Measurements from ENCODE around the gene MUSTN1.

DNA sequence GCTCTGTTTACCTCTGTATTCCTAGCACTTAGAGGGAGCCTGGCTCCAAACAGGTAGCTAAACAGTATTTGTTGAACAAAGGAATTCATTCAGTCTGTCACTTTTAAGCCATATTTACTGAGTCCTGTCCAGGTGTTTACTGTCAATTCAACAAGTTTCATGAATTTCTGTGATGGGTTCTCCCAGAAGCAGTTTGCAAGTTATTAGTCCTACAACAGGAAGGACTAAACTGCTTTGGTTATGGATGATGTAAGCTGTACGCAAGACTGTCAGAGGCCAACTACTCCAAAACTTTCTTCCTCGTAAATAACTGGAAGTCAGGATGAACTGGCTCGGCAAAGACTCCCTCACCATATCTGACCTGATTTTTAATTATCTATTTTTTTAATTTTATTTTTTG is 37.4 kb upstream of the MUSTN1 start:
- TF ChIP-seq, protein P1, sequence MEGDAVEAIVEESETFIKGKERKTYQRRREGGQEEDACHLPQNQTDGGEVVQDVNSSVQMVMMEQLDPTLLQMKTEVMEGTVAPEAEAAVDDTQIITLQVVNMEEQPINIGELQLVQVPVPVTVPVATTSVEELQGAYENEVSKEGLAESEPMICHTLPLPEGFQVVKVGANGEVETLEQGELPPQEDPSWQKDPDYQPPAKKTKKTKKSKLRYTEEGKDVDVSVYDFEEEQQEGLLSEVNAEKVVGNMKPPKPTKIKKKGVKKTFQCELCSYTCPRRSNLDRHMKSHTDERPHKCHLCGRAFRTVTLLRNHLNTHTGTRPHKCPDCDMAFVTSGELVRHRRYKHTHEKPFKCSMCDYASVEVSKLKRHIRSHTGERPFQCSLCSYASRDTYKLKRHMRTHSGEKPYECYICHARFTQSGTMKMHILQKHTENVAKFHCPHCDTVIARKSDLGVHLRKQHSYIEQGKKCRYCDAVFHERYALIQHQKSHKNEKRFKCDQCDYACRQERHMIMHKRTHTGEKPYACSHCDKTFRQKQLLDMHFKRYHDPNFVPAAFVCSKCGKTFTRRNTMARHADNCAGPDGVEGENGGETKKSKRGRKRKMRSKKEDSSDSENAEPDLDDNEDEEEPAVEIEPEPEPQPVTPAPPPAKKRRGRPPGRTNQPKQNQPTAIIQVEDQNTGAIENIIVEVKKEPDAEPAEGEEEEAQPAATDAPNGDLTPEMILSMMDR (IDR thresholded peaks at IDR 0.05): no peak
- no peak for TF ChIP-seq EZH2 (IDR thresholded peaks at IDR 0.05; ENCODE audit: borderline replicate concordance, insufficient read depth, low read depth, low read length, poor library complexity, severe bottlenecking)
